ENCODE data around the gene CST7. TPM values are rescaled to one million over a fixed set of nuclear protein-coding genes. Genes with fewer than 3 reads are reported as not detected.

The CST7 gene
- total RNA-seq, 2 donors from 2014 or later: 5.4 to 10.9 TPM

- H3K4me1 ChIP-seq (ENCODE audit: control insufficient read depth in 1 of 2, low read depth in 2 of 2): no peaks in the 10 kb centered on the region
- no peak for DNase-seq (ENCODE audit: low spot score)
- H3K36me3 ChIP-seq: peaks cover 31% of the 10 kb centered on the region
- ATAC-seq (ENCODE audit: insufficient number of reproducible peaks, low FRiP score, low read depth): no peak
- TF ChIP-seq CTCF (IDR thresholded peaks at IDR 0.05): no peak
- H3K27ac ChIP-seq: no peak overlapping the region
- no peak overlapping the region for H3K4me3 ChIP-seq
- no peaks in the 10 kb centered on the region for H3K27me3 ChIP-seq (replicated peaks; ENCODE audit: insufficient read depth)
- no peaks in the 10 kb centered on the region for H3K9me3 ChIP-seq
Measured at GRCh38 chr20:24960861-24961260, 11.8 kb downstream of the CST7 start.

DNA sequence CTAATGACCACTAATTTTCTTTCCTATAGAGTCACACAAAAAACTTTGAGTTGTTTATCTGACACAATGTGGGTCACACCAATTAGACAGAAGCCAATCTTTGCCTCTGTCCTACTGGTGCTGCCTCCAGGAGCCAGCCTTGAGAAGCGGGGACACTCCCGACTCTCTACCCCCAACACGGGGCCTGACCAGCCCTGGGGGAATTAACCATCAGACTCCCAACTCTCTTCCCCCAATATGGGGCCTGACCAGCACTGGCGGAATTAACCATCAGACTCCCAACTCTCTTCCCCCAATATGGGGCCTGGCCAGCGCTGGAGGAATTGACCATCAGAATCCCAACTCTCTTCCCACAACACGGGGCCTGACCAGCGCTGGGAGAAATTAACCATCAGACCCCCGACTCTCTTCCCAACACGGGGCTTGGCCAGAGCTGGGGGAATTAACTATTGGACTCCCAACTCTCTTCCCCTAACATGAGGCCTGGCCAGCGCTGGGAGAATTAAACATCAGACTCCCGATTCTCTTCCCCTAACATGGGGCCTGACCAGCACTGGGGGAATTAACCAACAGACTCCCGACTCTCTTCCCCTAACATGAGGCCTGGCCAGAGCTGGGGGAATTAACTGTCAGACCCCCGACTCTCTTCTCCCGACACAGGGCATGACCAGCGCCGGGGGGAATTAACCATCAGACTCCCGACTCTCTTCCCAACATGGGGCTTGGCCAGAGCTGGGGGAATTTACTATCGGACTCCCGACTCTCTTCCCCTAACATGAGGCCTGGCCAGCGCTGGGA is 12.5 kb downstream of the CST7 start:
- ATAC-seq (ENCODE audit: insufficient number of reproducible peaks, low FRiP score, low read depth): no peak
- H3K4me1 ChIP-seq (ENCODE audit: control insufficient read depth in 1 of 2, low read depth in 2 of 2): no peaks in the 10 kb centered on the region
- H3K36me3 ChIP-seq: peaks cover 31% of the 10 kb centered on the region
- H3K27me3 ChIP-seq (replicated peaks; ENCODE audit: insufficient read depth): no peaks in the 10 kb centered on the region
- DNase-seq (ENCODE audit: low spot score): no peak
- H3K27ac ChIP-seq: no peak overlapping the region
- H3K4me3 ChIP-seq: no peak overlapping the region
- TF ChIP-seq CTCF (IDR thresholded peaks at IDR 0.05): no peak
- H3K9me3 ChIP-seq: no peaks in the 10 kb centered on the region

GRCh38 chr20:24962182-24962492 is 13.1 kb downstream of the CST7 start:
- ATAC-seq (ENCODE audit: insufficient number of reproducible peaks, low FRiP score, low read depth) (no peak), DNase-seq (ENCODE audit: low spot score) (no peak)
- Histone ChIP-seq H3K4me1 (ENCODE audit: control insufficient read depth in 1 of 2, low read depth in 2 of 2) (no peaks in the 10 kb centered on the region), H3K27ac (no peak overlapping the region), H3K27me3 (replicated peaks; ENCODE audit: insufficient read depth) (no peaks in the 10 kb centered on the region), H3K9me3 (no peaks in the 10 kb centered on the region), H3K4me3 (no peak overlapping the region), H3K36me3 (peaks cover 31% of the 10 kb centered on the region)
- TF ChIP-seq CTCF (IDR thresholded peaks at IDR 0.05): no peak

DNA sequence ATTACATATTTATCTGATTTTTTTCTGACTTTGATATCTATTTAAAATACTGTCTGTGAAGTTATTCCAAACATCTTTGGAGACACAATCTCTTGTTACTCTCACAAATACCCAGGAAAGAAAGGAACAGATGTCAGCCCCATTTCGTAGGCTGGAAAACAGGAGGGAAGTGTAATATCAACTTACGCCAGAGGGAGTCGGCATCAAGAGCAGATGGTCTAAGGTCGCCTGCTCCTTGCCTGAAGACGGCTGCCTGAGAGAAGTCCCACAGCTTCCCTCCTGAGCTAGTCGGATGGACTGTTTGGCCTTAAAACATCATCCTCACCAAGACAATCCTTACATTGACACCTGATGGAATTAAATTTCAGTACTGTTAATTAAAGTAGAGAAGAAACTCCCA is 13.4 kb downstream of the CST7 start:
- H3K36me3 ChIP-seq: peaks cover 34% of the 10 kb centered on the region
- no peak overlapping the region for H3K4me3 ChIP-seq
- no peak for DNase-seq (ENCODE audit: low spot score)

More for the DNA sequence above, 13.4 kb downstream of the CST7 start:
- no peak for ATAC-seq (ENCODE audit: insufficient number of reproducible peaks, low FRiP score, low read depth)
- H3K9me3 ChIP-seq: no peaks in the 10 kb centered on the region
- H3K27ac ChIP-seq: no peak overlapping the region
- no peaks in the 10 kb centered on the region for H3K4me1 ChIP-seq (ENCODE audit: control insufficient read depth in 1 of 2, low read depth in 2 of 2)
- no peak for TF ChIP-seq CTCF (IDR thresholded peaks at IDR 0.05)
- H3K27me3 ChIP-seq (replicated peaks; ENCODE audit: insufficient read depth): no peaks in the 10 kb centered on the region
